Ovary (tissue), 3 donors: Measurements from ENCODE around the gene LINGO4.

Experiments used
- EP300 ChIP-seq: sonication (generic); formaldehyde crosslinking; IDR thresholded peaks from one replicate; pipeline ENCODE4 v1.6.1; 2017; ENCODE audit warnings: antibody characterized with exemption
- POLR2A ChIP-seq: fragments of 450-650 bp; IDR thresholded peaks from one replicate; pipeline ENCODE4 v1.6.1; 2017; ENCODE audit warnings: antibody characterized with exemption, mild to moderate bottlenecking, moderate library complexity
- TF ChIP-seq, protein P1 (sequence below), 3 donors: fragments of 450-650 bp in 2 of 3; fragments of 200-600 bp in 1 of 3; IDR thresholded peaks; one replicate each; pipeline versions ENCODE4 v1.5.1 to v1.8.0; 2016 to 2022; ENCODE audit warnings: antibody characterized with exemption in 3 of 3, mild to moderate bottlenecking in 1 of 3
- donor health status: DM: no; HTN: no; CAD: no.

DNA sequence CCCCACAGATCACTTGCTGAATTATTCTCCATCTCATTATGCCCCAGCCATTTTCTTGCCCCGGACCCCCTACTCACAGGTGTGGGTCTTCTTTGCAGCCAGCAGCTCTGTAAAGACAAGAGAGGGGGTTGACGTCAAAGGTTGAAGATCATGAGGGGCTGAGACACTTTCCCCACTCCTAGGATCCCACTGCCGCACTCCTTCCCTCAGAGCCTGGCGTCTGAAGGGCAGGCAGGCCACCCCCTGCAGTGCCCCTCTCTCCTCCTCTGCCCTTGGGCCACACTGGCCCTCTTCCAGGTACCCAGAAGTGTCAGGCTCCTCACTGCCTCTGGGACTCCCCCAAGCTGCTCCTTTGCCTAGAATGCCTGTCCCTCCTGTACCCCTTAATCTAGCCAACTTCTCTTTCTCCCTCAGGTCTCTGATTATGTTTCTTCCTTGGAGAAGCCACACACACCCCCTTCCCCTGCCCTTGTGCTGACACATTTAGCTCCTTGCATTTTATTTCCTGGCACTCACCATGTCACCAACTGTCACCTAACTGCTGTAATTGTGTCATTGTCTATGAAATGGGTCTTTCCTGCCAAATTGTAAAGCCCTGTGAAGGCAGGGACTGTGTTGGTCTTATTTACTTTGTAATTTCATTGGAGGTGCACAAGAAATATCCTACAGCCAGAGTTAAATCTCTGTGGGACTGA, 24.3 kb upstream of the LINGO4 start:
- TF ChIP-seq, protein P1, sequence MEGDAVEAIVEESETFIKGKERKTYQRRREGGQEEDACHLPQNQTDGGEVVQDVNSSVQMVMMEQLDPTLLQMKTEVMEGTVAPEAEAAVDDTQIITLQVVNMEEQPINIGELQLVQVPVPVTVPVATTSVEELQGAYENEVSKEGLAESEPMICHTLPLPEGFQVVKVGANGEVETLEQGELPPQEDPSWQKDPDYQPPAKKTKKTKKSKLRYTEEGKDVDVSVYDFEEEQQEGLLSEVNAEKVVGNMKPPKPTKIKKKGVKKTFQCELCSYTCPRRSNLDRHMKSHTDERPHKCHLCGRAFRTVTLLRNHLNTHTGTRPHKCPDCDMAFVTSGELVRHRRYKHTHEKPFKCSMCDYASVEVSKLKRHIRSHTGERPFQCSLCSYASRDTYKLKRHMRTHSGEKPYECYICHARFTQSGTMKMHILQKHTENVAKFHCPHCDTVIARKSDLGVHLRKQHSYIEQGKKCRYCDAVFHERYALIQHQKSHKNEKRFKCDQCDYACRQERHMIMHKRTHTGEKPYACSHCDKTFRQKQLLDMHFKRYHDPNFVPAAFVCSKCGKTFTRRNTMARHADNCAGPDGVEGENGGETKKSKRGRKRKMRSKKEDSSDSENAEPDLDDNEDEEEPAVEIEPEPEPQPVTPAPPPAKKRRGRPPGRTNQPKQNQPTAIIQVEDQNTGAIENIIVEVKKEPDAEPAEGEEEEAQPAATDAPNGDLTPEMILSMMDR (IDR thresholded peaks at IDR 0.05) = no peak
- TF ChIP-seq EP300 (no peak), POLR2A (no peak)
